ENCODE data around the gene NHLRC4. TPM values are rescaled to one million over a fixed set of nuclear protein-coding genes. Genes with fewer than 3 reads are reported as not detected.

The NHLRC4 gene
- total and polyA plus RNA-seq, 2 of the 13 experiments (the other 11 are each of a cell fraction or from before 2014, with no cell fraction given), result 0.40 to 0.59 TPM

GRCh38 chr16:617855-618254 is 51.0 kb downstream of the NHLRC4 start:
- FAIRE-seq, result no peak
- DNase-seq (ENCODE audit: low spot score), result no peak
- ChIA-PET POLR2A (no interaction called here), CTCF (ENCODE audit: low intra/inter-chr PET ratio, low total read pairs) (no interaction called here)
- H3K9ac ChIP-seq (ENCODE audit: insufficient read depth, low read depth, low read length), result no peak overlapping the region
- H3K9me3 ChIP-seq (ENCODE audit: low read length), result no peaks in the 10 kb centered on the region
- H3K27me3 ChIP-seq (ENCODE audit: control insufficient read depth in 1 of 2, insufficient read depth in 2 of 2, low read length in 2 of 2), result no peaks in the 10 kb centered on the region
- intact Hi-C loops (cut with micrococcal nuclease; ENCODE audit: unreplicated experiment) (no loop called here), in situ Hi-C loops (cut with HindIII; ENCODE audit: extremely low pct_ligation_motif_present, low pct_unique_long_range_greater_than_20kb) (no loop called here)
- H3K27ac ChIP-seq (ENCODE audit: extremely low read length, insufficient read depth, low read length), result no peak overlapping the region
- H3K36me3 ChIP-seq (replicated peaks in 1 of 2; ENCODE audit: control insufficient read depth in 1 of 2, insufficient read depth in 2 of 2, low read length in 2 of 2), result peaks cover 1 to 9% of the 10 kb centered on the region in 2 experiments; a peak in 1 of 5 replicates
- no peaks in the 10 kb centered on the region for H4K20me1 ChIP-seq (ENCODE audit: insufficient read depth, low read length)
- peaks cover 9% of the 10 kb centered on the region for H3K4me1 ChIP-seq (ENCODE audit: insufficient read depth, low read length)
- no peak overlapping the region for H3K4me3 ChIP-seq (replicated peaks in 1 of 3; ENCODE audit: insufficient read depth in 1 of 3, low read depth in 2 of 3, low read length in 3 of 3)
- ATAC-seq, result no peak; the same call in 2 of the 3 replicates
- WGBS (ENCODE audit: low lambda C conversion rate), result 92% methylated on average over 11 of the region's 16 CpGs
- H2AFZ ChIP-seq (ENCODE audit: low read length), result no peak overlapping the region
- no peaks in the 10 kb centered on the region for H3K79me2 ChIP-seq (ENCODE audit: insufficient read depth, low read length)
- no peak overlapping the region for H3K4me2 ChIP-seq (ENCODE audit: low read depth, low read length)
- no TSS peak for BruUV-seq (replicated peaks)
- TF ChIP-seq TCF12 (IDR thresholded peaks at IDR 0.05) (no peak), TCF12 (CRISPR knock-in tag; IDR thresholded peaks at IDR 0.05) (no peak), ZBTB42 (CRISPR knock-in tag; IDR thresholded peaks at IDR 0.05) (no peak), ATF6 (CRISPR knock-in tag; conservative IDR thresholded peaks at IDR 0.05) (no peak), CEBPB (IDR thresholded peaks at IDR 0.05; ENCODE audit: borderline replicate concordance, low read depth, low read length) (no peak), GPN1 (CRISPR knock-in tag; IDR thresholded peaks at IDR 0.05; ENCODE audit: borderline replicate concordance) (no peak), HHEX (CRISPR knock-in tag; IDR thresholded peaks at IDR 0.05) (no peak), ZNF382 (CRISPR knock-in tag; IDR thresholded peaks at IDR 0.05; ENCODE audit: borderline replicate concordance) (no peak), ZNF761 (CRISPR knock-in tag; conservative IDR thresholded peaks at IDR 0.05) (no peak), ZNF550 (CRISPR knock-in tag; IDR thresholded peaks at IDR 0.05; ENCODE audit: borderline replicate concordance) (no peak), ERF (CRISPR knock-in tag; IDR thresholded peaks at IDR 0.05) (no peak), NRL (CRISPR knock-in tag; IDR thresholded peaks at IDR 0.05; ENCODE audit: borderline replicate concordance) (no peak), PRDM15 (CRISPR knock-in tag; IDR thresholded peaks at IDR 0.05) (no peak)
- TF ChIP-seq, protein P1, sequence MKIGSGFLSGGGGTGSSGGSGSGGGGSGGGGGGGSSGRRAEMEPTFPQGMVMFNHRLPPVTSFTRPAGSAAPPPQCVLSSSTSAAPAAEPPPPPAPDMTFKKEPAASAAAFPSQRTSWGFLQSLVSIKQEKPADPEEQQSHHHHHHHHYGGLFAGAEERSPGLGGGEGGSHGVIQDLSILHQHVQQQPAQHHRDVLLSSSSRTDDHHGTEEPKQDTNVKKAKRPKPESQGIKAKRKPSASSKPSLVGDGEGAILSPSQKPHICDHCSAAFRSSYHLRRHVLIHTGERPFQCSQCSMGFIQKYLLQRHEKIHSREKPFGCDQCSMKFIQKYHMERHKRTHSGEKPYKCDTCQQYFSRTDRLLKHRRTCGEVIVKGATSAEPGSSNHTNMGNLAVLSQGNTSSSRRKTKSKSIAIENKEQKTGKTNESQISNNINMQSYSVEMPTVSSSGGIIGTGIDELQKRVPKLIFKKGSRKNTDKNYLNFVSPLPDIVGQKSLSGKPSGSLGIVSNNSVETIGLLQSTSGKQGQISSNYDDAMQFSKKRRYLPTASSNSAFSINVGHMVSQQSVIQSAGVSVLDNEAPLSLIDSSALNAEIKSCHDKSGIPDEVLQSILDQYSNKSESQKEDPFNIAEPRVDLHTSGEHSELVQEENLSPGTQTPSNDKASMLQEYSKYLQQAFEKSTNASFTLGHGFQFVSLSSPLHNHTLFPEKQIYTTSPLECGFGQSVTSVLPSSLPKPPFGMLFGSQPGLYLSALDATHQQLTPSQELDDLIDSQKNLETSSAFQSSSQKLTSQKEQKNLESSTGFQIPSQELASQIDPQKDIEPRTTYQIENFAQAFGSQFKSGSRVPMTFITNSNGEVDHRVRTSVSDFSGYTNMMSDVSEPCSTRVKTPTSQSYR (CRISPR knock-in tag; IDR thresholded peaks at IDR 0.05; ENCODE audit: borderline replicate concordance), result no peak
- TF ChIP-seq, protein P2, sequence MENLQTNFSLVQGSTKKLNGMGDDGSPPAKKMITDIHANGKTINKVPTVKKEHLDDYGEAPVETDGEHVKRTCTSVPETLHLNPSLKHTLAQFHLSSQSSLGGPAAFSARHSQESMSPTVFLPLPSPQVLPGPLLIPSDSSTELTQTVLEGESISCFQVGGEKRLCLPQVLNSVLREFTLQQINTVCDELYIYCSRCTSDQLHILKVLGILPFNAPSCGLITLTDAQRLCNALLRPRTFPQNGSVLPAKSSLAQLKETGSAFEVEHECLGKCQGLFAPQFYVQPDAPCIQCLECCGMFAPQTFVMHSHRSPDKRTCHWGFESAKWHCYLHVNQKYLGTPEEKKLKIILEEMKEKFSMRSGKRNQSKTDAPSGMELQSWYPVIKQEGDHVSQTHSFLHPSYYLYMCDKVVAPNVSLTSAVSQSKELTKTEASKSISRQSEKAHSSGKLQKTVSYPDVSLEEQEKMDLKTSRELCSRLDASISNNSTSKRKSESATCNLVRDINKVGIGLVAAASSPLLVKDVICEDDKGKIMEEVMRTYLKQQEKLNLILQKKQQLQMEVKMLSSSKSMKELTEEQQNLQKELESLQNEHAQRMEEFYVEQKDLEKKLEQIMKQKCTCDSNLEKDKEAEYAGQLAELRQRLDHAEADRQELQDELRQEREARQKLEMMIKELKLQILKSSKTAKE (CRISPR knock-in tag; IDR thresholded peaks at IDR 0.05; ENCODE audit: borderline replicate concordance), result no peak
